ENCODE data around the gene PRPS1. TPM values are rescaled to one million over a fixed set of nuclear protein-coding genes. Genes with fewer than 3 reads are reported as not detected.

The PRPS1 gene
- total and polyA plus RNA-seq, 4 donors, result 13.3 to 32.2 (median 26.1) TPM

DNA sequence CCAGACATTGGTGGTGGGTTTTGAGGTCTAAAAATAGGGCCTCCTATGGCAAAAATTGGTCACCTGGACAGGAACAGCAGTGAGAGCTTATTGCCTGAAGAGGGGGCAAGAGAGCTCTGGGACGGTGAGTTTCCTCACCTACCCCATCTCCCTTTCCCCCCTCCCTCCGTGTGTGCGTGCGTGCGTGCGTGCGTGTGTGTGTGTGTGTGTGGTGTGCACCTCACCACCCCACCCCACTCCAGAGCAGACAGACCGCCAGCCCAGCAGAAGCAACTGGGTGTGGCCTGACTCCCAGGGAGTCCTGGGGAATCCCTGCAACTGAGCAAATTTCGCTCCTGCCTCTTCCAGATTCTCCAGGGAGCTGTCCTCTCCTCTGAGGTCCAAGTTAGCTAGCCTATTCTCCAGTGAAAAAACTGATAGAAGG lies 44.7 kb downstream of the PRPS1 start:
- TF ChIP-seq CTCF (IDR thresholded peaks at IDR 0.05; ENCODE audit: low read depth, low read length, missing input control), result peak; percentile 62
- peak; percentile 73 to 82 for TF ChIP-seq RAD21 (IDR thresholded peaks at IDR 0.05)
- peak; percentile 41 for TF ChIP-seq SP1 (IDR thresholded peaks at IDR 0.05)
- TF ChIP-seq REST (IDR thresholded peaks at IDR 0.05), result no peak
- no peak for TF ChIP-seq MAX (IDR thresholded peaks at IDR 0.05)
- no peak for TF ChIP-seq JUND (IDR thresholded peaks at IDR 0.05)
- H3K27ac ChIP-seq (ENCODE audit: low read depth in 1 of 2, low read length in 2 of 2), result peak overlapping the region; percentile 42 to 47
- H3K9me3 ChIP-seq (ENCODE audit: control insufficient read depth in 4 of 4, low read length in 3 of 4), result no peaks in the 10 kb centered on the region
- DNase-seq (ENCODE audit: low spot score), result no peak
- no peaks in the 10 kb centered on the region for H3K27me3 ChIP-seq (ENCODE audit: control insufficient read depth in 4 of 4, insufficient read depth in 4 of 4, low read length in 3 of 4)
- no peaks in the 10 kb centered on the region for H3K36me3 ChIP-seq (ENCODE audit: control insufficient read depth in 4 of 4, insufficient read depth in 3 of 4, low read depth in 1 of 4, low read length in 3 of 4)
- H3K9ac ChIP-seq (ENCODE audit: low read depth in 1 of 2, low read length in 2 of 2), result peak overlapping the region in 1 of 2 donors; percentile 56
- WGBS, result 5% methylated on average over 9 of the region's 9 CpGs
- H3K4me1 ChIP-seq (ENCODE audit: control insufficient read depth in 4 of 4, insufficient read depth in 4 of 4, low read length in 3 of 4), result peaks cover 2 to 12% (median 7%) of the 10 kb centered on the region in 4 donors
- H3K4me3 ChIP-seq (ENCODE audit: low read depth in 1 of 3, low read length in 3 of 3), result no peak overlapping the region

DNA sequence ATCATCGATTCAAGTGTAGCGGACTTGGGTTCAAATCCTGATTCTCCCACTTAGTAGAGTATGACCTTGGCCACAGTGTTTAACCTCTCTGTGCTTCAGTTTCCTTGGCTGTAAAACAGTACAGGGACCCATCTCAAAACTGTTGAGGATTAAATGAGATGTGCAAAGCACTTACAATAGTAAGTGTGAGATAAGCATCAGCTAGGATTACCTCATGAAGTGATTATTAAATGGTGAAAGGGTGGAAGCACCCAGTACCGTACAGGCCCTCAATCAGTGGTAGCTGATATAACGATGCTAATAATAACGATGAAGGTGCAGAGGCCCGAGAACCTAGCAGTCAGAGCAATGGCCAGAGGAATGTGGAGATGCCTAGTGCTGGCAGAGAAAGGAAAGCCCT lies 45.1 kb downstream of the PRPS1 start:
- Histone ChIP-seq H3K4me1 (ENCODE audit: control insufficient read depth in 4 of 4, insufficient read depth in 4 of 4, low read length in 3 of 4) (peaks cover 2 to 12% (median 7%) of the 10 kb centered on the region in 4 donors), H3K4me3 (ENCODE audit: low read depth in 1 of 3, low read length in 3 of 3) (no peak overlapping the region), H3K9ac (ENCODE audit: low read depth in 1 of 2, low read length in 2 of 2) (peak overlapping the region in 1 of 2 donors; percentile 56), H3K27me3 (ENCODE audit: control insufficient read depth in 4 of 4, insufficient read depth in 4 of 4, low read length in 3 of 4) (no peaks in the 10 kb centered on the region), H3K27ac (ENCODE audit: low read depth in 1 of 2, low read length in 2 of 2) (peak overlapping the region; percentile 42 to 47), H3K36me3 (ENCODE audit: control insufficient read depth in 4 of 4, insufficient read depth in 3 of 4, low read depth in 1 of 4, low read length in 3 of 4) (no peaks in the 10 kb centered on the region), H3K9me3 (ENCODE audit: control insufficient read depth in 4 of 4, low read length in 3 of 4) (no peaks in the 10 kb centered on the region)
- no peak for DNase-seq (ENCODE audit: low spot score)
- WGBS, result 76% methylated on average over 6 of the region's 6 CpGs
- TF ChIP-seq HNF4G (IDR thresholded peaks at IDR 0.05) (no peak), JUND (IDR thresholded peaks at IDR 0.05) (no peak), SP1 (IDR thresholded peaks at IDR 0.05) (no peak), EGR1 (IDR thresholded peaks at IDR 0.05; ENCODE audit: low read depth in 2 of 2) (no peak), FOXA2 (IDR thresholded peaks at IDR 0.05) (no peak), MAX (IDR thresholded peaks at IDR 0.05) (no peak), REST (IDR thresholded peaks at IDR 0.05) (no peak), RAD21 (IDR thresholded peaks at IDR 0.05) (no peak), ATF3 (IDR thresholded peaks at IDR 0.05) (no peak), GABPA (IDR thresholded peaks at IDR 0.05 in 1 of 2, conservative IDR thresholded peaks at IDR 0.05 in 1 of 2) (no peak), TAF1 (conservative IDR thresholded peaks at IDR 0.05) (no peak)

Data from liver (tissue), 9 donors.